A673 (cell line): Measurements from ENCODE around the gene SPAG6. TPM values are rescaled to one million over a fixed set of nuclear protein-coding genes. Genes with fewer than 3 reads are reported as not detected.

ENCODE experiments used
- BruUV-seq: library from RNA; stranded (reverse); fragments of 400-500 nt; replicated peaks from 2 replicates; lab custom pipeline; 2021; lab: Mats Ljungman, UMichigan
- CTCF ChIA-PET: fragments of 300-600 bp; sonication (Branson Sonifier 250); formaldehyde crosslinking; loops from one replicate; lab custom pipeline; 2022; ENCODE audit warnings: antibody characterized with exemption; lab: Charles Lee
- POLR2A ChIA-PET: fragments of 300-600 bp; sonication (Branson Sonifier 250); formaldehyde crosslinking; loops from one replicate; lab custom pipeline; 2022; ENCODE audit warnings: antibody characterized with exemption; ENCODE audit not compliant: low non-redundant PET; lab: Charles Lee
- DNase-seq: peaks from one replicate; pipeline ENCODE4 v3.0.0-alpha.2; 2015; ENCODE audit warnings: low spot score
- H3K27ac ChIP-seq: fragments of 200-600 bp; sonication (generic); 2 replicates; pipeline ENCODE4 v1.5.1; 2016; ENCODE audit warnings: mixed run types, low read depth, mild to moderate bottlenecking, mixed read lengths, antibody characterized with exemption, low read length; ENCODE audit not compliant: poor library complexity, severe bottlenecking
- H3K27me3 ChIP-seq: fragments of 200-600 bp; sonication (generic); replicated peaks from 2 replicates; pipeline ENCODE4 v1.6.1; 2017; ENCODE audit warnings: mixed run types, low read depth, mild to moderate bottlenecking, mixed read lengths, antibody characterized with exemption, low read length; ENCODE audit not compliant: insufficient read depth, poor library complexity
- H3K36me3 ChIP-seq: fragments of 200-600 bp; sonication (generic); 2 replicates; pipeline ENCODE4 v1.6.1; 2016; ENCODE audit warnings: mixed run types, mild to moderate bottlenecking, mixed read lengths, antibody characterized with exemption, low read length; ENCODE audit not compliant: insufficient read depth, poor library complexity, severe bottlenecking
- H3K4me1 ChIP-seq: fragments of 200-600 bp; sonication (generic); 2 replicates; pipeline ENCODE4 v1.6.1; 2017; ENCODE audit warnings: mixed run types, mild to moderate bottlenecking, mixed read lengths, antibody characterized with exemption, low read length; ENCODE audit not compliant: insufficient read depth, poor library complexity, severe bottlenecking
- H3K4me3 ChIP-seq: fragments of 200-600 bp; sonication (generic); 2 replicates; pipeline ENCODE4 v1.5.1; 2016; ENCODE audit warnings: low read depth, mixed run types, mild to moderate bottlenecking, mixed read lengths, low read length; ENCODE audit not compliant: poor library complexity, severe bottlenecking
- H3K9me3 ChIP-seq: fragments of 200-600 bp; sonication (generic); 2 replicates; pipeline ENCODE4 v1.6.1; 2016; ENCODE audit warnings: mixed run types, low read depth, mild to moderate bottlenecking, mixed read lengths, antibody characterized with exemption, low read length; ENCODE audit not compliant: poor library complexity, severe bottlenecking
- CTCF ChIP-seq: fragments of 300-800, 200-600 bp; sonication (generic); conservative IDR thresholded peaks from 2 replicates; pipeline ENCODE4 v1.5.1; 2017; ENCODE audit warnings: low read depth, mild to moderate bottlenecking, antibody characterized with exemption, low read length, moderate library complexity, mixed read lengths
- EZH2 ChIP-seq: fragments of 200-600 bp; sonication (generic); IDR thresholded peaks from 2 replicates; pipeline ENCODE4 v1.6.1; 2017; ENCODE audit warnings: borderline replicate concordance, low read depth, mild to moderate bottlenecking, mixed read lengths, antibody characterized with exemption, low read length; ENCODE audit not compliant: poor library complexity, severe bottlenecking
- intact Hi-C: fragments of 100-400 bp; cut with micrococcal nuclease; formaldehyde crosslinking; loops from one replicate; pipeline ENCODE4 v1.10.0; 2022; ENCODE audit not compliant: unreplicated experiment
- total RNA-seq: library from RNA; stranded (reverse); gene quantifications from 2 replicates; pipeline ENCODE4 v1.2.3, GENCODE V29; 2021

The SPAG6 gene
- total RNA-seq, 1 experiment from 2014 or later = 0.39 TPM

GRCh38 chr10:22442468-22442867 is 97.2 kb downstream of the SPAG6 start:
- intact Hi-C loops = no loop called here
- no TSS peak for BruUV-seq
- CTCF ChIA-PET = no interaction called here

GRCh38 chr10:22443175-22443901 is 98.0 kb downstream of the SPAG6 start:
- no TSS peak for BruUV-seq
- intact Hi-C loops = no loop called here
- DNase-seq = no peak
- Histone ChIP-seq H3K36me3 (no peaks in the 10 kb centered on the region), H3K4me1 (peaks cover 5% of the 10 kb centered on the region), H3K4me3 (no peak overlapping the region), H3K27ac (no peak overlapping the region), H3K9me3 (no peaks in the 10 kb centered on the region), H3K27me3 (no peaks in the 10 kb centered on the region)
- ChIA-PET POLR2A (no interaction called here), CTCF (no interaction called here)
- TF ChIP-seq EZH2 = no peak
- TF ChIP-seq CTCF = no peak

More at GRCh38 chr10:22442468-22442867, 97.2 kb downstream of the SPAG6 start:
- Histone ChIP-seq H3K9me3 (no peaks in the 10 kb centered on the region), H3K27ac (no peak overlapping the region), H3K27me3 (no peaks in the 10 kb centered on the region), H3K36me3 (no peaks in the 10 kb centered on the region), H3K4me1 (peaks cover 11% of the 10 kb centered on the region), H3K4me3 (no peak overlapping the region)
- TF ChIP-seq EZH2 = no peak
- no peak for TF ChIP-seq CTCF
- DNase-seq = no peak
- POLR2A ChIA-PET = no interaction called here

GRCh38 chr10:22444219-22444788 is 99.0 kb downstream of the SPAG6 start:
- DNase-seq = no peak
- CTCF ChIA-PET = no interaction called here
- intact Hi-C loops = no loop called here
- H3K4me1 ChIP-seq = no peaks in the 10 kb centered on the region
- TF ChIP-seq EZH2 (no peak), CTCF (no peak)
- H3K4me3 ChIP-seq = no peak overlapping the region
- BruUV-seq = no TSS peak
- no peak overlapping the region for H3K27ac ChIP-seq
- H3K27me3 ChIP-seq = no peaks in the 10 kb centered on the region
- H3K36me3 ChIP-seq = no peaks in the 10 kb centered on the region
- POLR2A ChIA-PET = no interaction called here
- no peaks in the 10 kb centered on the region for H3K9me3 ChIP-seq
